GM19025 (cell line): ENCODE measurements around the gene RGS8.
"Not testable (repeated sequence)": the region's sequence is repeated elsewhere in the genome, so short reads cannot be mapped to it uniquely, and the experiment has no call there.

Experiments
- ATAC-seq: cut with Tn5 transposase; IDR thresholded peaks from one replicate; pipeline ENCODE4 v1.9.1; 2021; ENCODE audit warnings: mild to moderate bottlenecking, low read depth, moderate library complexity; ENCODE audit not compliant: unreplicated experiment

The RGS8 gene

DNA sequence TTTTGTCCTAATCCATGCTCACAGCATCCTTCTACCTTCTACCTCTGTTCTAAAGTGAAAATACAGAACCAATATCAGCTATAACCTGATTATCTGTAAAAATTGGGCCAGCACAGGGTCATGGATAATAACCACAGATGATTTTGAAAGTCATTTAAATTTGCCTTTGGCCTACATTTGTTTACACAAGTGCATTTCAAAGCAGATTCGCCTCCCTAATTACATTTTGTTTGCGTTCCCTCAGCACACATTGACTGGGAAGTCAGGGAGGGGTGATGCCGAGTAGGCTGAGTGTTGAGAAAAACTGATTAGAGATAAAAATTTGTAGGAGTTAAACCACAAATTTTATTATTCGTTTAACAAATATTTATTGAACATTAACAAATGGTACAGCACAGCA is 19.2 kb upstream of the RGS8 start:
- ATAC-seq: no peak

DNA sequence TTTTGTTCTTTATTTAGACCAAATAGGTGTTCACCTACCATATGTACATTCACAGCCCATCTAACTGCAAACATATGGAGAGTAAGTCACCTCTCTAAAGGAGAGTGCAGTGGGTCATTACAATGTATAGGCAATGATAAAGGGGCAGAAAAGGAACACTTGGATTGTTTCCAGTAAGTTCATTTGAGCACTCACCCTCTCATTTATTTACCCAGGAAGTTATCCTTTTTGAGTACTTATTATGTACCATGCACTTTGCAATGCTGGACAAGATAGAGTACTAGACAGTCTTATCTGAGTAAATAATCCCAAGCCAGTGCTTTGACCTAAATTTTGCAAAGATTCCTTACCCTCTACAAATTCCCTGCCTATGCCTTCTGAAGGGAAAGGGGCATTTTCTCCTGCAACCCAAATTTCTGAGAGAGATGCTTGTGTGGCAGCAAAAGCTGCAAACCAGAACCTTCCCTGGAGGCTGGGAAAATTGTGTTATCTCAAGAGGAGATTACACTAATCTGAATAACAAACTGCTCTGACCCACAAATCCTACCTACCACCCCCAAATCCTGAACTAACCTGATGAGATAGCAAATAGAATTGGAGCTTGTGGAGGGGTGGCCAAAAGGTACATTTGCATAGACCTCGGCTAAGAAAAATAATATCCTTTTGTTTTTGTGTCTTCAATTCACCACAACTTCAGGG is 18.6 kb upstream of the RGS8 start:
- ATAC-seq: no peak

DNA sequence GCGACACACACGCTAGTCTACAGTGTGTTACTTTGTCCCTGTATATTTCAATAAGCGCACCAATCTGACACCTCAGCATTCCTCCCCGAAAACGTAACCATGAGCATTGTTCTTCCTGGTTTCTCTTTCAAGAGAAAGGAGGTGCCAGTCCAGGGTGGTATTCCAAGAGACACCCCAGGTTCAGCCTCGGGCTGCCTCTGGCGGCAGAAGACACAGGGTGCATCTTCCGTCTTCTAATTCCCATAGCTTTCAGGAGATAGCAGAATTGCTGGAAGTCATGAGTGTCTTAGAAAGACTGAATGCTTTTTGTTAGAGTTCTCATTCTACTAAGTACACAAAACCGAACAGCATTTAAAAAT is 15.9 kb upstream of the RGS8 start:
- ATAC-seq: no peak

DNA sequence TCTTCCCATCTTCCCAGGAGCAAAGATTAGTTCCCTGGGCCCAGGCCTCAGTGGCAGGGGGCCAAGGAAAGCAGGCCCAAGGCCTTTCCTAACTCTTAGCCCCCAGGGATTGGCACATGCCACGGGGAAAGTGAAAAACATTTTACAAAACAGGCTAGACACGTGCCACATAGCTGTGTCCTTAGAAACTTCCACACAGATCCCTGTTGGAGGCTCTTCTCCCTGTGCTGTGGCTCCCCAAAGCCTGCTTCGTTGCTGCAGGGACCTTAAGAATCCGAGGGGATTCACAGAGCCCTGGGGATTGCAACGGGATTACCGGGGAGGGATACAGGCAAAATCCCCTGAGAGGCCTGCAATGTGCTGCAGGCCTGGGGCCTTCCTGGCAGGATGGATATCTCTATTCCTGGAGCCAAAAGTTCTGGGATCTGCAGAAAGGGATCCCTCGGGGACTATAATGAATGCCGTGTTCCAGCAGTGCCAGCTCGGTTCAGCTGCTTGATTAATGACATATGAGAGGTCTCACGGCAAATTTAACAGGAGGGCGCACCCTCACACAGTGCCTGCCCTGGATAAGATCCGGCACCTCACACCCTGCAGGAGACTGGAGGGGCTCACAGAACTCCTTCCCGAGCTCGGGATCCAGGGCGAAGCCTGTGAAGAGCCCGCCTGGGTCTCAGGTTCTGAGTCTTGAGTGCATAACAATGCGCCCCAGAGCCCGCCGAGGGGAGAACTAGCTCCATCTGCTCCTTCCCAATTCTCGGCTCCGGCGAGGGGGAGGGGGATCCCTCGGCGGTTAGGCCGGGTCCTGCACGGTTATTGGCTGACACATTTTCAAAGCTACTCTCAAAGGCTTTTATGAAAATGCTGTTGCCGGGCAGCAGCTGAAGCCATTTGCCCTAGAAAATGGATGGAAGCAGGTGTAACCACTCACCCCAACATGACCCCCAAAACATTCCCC is 15.3 kb upstream of the RGS8 start:
- ATAC-seq: no peak

DNA sequence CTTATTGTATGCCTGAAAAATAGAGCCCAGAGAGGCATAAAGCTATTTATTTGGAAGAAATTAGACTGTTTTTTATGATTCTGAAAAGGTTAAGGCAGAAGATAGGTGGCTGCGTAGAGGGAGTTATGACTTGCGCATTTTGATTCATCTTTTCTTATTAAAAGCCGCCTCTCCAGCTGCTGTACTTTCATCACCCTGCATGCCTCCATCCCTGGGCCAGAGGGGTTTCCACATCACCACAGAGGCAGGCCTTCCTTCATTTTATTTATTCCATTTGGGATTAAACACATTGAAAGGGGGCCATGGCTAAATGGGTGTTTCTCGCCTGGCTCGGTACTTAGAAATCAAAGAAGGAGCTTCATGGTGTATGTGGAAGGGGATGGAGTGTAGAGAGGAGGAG is 14.6 kb upstream of the RGS8 start:
- ATAC-seq: no peak

DNA sequence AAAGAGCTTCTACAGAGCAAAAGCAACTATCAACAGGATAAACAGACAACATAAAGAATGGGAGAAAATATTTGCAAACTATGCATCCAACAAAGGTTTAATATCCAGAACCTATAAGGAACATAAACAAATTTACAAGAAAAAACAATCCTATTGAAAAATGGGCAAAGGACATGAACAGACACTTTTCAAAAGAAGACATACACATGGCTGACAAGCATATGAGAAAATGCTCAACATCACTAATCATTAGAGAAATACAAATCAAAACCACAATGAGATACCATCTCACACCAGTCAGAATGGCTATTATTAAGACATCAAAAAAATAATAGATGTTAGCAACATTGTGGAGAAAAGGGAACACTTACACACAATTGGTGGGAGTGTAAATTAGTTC is 8.8 kb upstream of the RGS8 start:
- not testable (repeated sequence) for ATAC-seq

DNA sequence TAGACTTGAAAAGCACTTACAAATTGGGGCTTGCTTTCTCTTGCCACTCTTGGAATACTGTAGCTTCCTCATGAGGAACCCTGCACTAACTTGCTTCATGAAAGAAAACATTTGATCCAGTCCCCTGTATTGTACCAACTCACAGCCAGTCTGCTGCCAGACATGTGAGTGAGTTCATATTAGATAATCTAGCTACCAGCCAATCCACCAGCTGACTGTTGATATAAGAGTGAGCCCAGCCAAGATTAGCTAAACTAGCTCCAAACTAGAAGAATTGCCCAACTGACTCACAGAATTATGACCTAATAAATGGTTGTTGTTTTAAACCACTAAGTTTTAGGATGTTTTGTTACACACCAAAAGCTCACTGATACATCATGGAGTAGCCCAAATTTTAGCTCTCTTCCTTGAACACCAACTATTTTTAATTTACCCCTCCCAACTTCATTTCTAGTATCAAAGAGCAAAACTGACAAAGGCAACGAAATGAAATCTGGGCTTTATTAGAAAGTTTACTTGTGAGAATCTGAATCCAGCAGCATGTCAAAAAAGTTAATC is 6.6 kb upstream of the RGS8 start:
- ATAC-seq: no peak

DNA sequence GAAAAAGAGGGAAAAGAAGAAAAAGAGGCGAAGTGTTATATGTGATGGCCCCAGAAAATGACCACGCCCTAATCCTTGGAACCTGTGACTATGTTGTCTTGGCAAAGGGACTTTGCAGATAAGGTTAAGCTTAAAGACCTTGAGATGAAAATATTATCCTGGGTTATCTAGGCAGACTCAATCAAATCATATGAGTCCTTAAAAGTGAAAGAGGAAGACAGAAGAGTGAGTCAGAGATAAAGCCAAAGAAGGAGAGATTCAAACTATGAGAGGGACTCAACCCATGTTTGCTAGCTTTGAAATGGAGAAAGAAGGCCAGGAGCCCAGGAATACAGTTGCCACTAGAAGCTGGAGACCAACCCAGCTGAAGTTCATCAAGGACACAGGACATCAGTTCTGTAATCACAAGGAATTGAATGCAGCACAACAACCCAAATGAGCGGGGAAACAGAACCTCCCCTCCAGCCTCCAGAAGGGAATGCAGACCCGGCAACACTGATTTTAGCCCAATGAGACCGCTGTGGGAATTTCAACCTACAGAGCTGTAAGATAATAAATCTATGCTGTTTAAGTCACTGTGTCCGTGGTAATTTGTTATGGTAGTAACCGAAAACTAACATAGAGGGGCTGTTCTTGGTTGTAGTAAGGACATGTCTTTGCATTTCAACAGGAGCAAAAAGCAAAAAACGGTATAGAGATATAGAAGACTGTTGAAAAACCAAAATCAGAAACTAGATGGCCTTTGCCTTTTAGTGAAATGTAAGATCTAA is 4.2 kb upstream of the RGS8 start:
- ATAC-seq: no peak

DNA sequence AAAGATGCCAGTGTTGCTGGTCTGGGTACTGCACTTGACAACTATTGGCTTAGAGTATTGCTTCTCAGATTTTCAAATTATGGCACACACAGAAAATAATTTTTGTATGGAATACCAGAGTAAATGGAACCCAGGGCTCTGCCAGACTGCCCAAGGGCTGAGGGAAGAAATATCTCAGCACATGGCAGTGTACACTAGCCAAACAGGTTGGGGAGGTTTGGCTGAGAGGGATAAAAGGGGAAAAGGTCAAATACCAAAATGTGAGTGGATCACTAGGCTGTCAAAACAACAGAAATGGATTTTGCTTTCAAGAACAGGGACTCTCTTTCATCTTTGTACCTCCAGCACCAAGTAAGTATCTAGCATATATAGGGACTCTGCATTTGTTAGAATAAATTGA is 3.0 kb upstream of the RGS8 start:
- ATAC-seq: no peak

DNA sequence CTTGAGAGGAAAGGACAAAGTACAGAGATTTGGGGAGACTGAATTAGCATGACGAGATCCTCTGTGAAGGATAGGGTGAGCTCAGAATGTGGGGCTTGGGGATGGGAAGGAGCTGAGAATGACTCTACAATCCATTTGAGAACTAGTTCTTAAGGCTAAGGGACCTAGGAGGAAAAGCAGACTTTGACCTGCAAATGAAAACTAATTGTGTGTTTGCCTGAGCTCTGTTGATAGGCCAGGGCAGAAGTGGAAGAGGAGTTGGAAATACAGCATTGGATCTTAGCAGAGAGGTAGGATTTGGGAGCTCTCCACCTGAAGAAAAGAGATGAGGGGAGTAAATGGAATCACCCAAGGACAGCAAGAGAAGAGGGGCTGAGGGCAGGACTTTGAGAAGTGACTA is 2.1 kb upstream of the RGS8 start:
- ATAC-seq: no peak

DNA sequence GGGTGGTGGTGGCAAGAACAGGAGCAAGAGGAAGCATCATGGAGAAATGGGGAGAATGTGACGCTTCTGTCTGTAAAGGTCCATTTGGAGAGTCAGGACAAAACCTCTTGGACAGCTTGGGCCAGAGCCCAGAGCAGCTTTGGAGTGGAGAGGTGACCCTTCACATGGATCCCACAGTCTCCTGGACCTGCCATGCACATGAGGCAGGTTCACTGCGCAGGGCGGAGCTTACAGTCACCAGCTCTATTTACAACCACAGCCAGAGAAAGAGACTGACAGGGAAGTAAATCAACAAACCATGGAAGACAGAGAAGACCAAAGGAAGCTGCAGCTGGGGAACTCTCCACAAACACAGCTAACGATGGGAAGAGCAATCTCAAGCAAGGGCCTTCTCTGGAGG is 828 bp upstream of the RGS8 start:
- ATAC-seq: no peak

DNA sequence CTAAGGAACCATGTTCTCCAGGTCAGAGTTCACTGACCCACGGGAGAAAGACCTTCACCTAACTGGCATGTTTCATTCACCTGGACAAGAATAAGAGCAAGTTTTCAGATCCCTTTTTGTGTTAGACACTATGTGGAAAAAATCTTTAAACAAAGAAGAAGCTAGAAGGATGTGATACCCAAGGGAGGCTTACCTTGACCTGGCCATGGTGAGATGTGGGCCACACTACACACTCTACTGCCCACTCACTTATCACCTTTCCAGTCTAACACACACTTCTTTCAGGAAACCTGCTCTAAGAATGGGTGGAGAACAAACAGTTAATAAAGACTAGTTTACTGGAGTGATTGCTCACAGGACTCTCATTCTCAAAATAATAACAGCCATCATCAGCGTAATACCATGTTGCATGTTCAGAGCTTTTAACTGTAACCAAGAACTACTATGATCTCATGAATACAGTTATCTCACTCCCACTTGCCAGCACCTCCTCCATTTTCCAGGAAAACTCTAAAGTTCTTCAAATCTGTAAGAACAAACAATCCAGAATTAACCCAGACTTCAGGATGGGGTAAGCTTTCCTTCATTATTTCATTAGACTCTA is 1.4 kb downstream of the RGS8 start:
- ATAC-seq: no peak

DNA sequence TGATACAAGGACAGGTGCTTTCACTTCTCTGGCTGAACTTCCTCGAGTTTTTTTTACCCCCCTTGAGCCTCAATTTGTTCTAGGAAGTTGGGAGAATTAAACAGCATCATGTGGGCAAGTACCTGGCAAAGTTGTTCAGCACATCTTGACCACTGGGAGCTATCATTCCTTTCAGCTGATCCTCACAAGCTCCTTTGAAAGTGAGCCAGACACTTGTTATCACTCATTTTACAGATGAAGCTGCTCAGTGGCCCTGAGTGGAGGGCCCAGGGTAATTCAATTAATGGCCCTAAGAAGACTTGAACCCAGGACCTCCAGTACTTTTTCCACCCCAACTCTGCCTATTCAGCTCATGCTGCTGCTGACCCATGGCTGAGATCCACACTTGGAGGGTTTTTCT is 2.0 kb downstream of the RGS8 start:
- ATAC-seq: no peak

DNA sequence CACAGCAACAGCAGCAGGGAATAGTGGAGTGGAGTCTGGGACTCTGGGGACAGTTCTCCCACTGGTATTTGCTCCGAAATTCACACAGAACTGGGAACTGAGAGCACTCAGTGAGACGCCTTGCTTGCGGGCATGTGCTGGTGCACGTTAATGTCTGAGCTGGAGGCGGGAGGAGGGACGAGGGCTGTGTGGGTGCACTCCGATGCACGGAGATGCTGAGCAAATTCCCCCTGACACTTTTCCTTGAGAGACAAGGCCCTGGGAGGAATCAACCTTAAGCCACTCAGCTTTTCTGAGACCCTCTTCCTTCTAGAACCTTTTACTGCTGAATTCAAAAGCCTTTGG is 2.8 kb downstream of the RGS8 start:
- ATAC-seq: no peak

DNA sequence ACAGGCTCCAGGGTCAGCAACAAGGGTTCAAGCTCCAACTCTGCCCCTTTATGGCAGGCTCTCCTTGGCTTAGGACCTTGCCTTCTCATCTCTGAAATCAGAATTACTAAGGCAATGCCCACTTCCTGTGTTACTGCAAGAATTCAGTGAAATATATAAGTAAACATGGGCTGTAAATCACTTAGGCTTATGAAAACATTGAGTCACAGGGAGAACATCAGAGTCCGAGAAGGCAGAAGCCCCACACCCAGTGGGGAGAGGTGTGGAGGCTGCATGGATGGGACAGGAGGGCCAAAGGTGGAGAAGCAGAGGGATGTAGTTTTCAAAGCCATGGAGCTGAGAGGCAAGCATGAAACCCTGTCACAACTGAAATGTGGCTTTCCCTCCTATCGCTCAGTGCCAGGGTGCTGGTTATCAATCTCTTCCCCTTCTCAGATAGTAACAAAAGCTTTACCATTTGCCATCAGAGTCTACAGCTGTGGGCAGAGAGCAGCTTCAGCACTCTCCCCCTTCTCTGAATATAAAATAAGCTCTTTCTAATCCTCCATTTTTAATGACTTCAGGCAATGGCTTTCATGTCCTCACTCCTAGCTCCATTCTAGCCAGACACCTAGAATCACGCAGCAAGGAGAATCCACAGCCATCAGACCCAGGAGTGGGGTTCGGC is 3.4 kb downstream of the RGS8 start:
- ATAC-seq: no peak

DNA sequence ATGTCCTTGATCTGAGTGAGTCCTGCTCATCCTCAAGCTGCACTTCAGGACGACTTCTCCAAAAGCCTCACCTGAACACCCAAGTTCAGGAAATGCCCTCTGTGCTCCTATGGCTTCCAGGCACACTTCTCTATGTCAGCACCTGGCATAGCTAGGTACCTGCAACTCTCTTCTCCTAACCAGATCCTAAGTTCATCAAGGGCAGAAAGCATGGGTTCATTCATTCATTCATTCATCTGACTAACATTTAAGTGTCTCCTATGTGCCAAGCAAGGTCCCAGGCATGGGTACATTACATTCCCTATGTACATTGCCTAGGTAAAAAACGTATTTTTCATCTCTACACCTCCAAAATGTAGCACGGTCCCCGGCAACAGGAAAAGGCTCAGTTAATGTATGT is 4.0 kb downstream of the RGS8 start:
- ATAC-seq: no peak

DNA sequence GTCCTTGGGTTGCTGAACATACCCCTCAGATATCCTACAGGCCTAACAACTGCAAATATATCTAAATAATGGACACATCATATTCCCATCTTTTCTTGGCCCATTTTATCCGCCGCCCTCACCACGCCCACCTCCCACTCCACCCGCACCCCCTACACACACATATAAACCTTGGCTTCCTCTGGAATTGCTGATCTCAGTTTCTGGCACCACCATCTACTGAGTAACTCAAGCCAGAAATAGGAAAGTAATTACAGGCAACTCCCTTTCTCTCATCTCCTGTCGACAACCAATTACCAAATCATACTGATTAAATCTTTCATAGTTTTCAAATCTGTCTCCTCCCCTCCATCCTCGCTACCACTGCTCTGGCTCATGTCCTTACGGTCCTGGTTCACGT is 4.7 kb downstream of the RGS8 start:
- ATAC-seq: no peak

DNA sequence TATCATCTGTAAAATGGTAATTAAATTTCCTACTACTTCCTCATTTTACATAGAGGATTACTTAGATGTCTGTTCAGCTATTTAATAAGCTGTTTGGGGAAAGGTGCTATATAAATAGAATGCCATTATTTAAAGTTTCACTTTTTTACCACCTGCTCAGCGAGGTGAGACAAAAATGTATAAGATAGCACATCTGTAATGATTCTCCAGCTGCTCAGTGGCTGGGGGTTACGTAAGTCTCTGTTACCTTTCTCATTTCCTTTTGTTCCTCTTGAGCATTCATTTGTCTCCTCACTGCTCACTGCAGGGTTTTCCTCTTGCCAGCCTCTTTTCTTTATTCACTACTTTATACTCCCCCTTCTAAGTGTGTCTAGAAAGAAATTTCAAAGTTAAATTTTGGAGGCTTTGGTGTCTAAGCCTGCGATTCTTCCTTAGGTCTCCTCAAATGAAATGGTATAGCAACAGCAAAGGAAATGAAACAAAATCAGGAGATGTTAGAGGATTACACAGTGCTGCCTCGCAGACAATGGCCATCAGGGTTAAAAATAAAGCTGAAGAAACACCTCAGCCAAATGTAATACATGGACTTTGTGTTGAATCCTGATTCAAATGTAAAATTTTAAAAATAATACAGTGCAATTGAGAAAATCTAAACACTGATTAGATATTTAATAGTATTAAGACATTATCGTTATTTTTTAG is 6.8 kb downstream of the RGS8 start:
- peak; percentile 87 for ATAC-seq

DNA sequence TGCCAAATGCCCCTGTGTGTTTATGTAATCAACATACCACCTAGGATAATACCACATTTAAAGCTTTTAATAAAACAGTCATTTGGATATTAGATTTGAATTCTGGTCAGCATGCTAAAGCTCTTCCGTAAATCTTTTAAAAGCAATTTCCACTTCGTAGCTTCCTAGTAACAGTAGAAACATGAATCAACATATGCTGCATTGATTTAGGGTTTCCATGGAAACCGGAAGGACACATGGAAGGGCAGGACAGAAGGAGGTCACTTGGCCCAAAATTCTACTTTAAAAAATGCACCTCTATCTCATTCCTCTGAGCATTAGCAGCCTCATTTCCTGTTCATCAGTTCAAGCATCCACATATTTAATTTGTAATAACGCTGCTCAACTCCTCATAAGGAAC is 8.1 kb downstream of the RGS8 start:
- ATAC-seq: no peak
